Measurements from ENCODE around the gene PTPRT.

Gene PTPRT

DNA sequence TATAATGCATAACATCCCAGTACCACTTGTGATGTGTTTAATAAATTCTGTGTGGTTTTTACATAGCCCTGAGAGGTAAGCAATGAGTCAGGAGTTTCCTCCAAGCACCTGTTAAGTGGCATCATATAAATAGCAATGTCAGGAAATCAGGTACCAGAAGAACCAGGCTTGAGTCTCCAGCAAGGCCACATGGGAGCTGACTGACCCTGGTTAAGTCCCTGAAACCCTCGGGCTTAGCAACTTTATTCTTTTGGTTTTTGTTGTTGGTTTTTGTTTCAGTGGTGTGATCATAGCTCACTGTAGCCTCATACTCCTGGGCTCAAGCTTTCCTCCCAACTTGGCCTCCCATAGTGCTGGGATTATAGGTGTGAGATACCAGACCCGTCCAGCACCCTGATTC lies 70.0 kb downstream of the PTPRT start:
- Histone ChIP-seq H3K4me1 (ENCODE audit: insufficient read depth, low read length) (no peaks in the 10 kb centered on the region), H3K9ac (ENCODE audit: low read depth, low read length) (no peak overlapping the region), H3K36me3 (ENCODE audit: insufficient read depth, low read length) (no peaks in the 10 kb centered on the region), H3K9me3 (ENCODE audit: control insufficient read depth, insufficient read depth, low read length) (no peaks in the 10 kb centered on the region)

- Histone ChIP-seq H3K36me3 (ENCODE audit: insufficient read depth, low read length) (no peaks in the 10 kb centered on the region), H3K9ac (ENCODE audit: low read depth, low read length) (no peak overlapping the region), H3K9me3 (ENCODE audit: control insufficient read depth, insufficient read depth, low read length) (no peaks in the 10 kb centered on the region), H3K4me1 (ENCODE audit: insufficient read depth, low read length) (no peaks in the 10 kb centered on the region)
Measured at GRCh38 chr20:43102394-43102793, 87.3 kb downstream of the PTPRT start.

GRCh38 chr20:43096931-43097260 lies 92.8 kb downstream of the PTPRT start:
- Histone ChIP-seq H3K9me3 (ENCODE audit: control insufficient read depth, insufficient read depth, low read length) (no peaks in the 10 kb centered on the region; the same call in 1 of the 2 replicates), H3K36me3 (ENCODE audit: insufficient read depth, low read length) (no peaks in the 10 kb centered on the region), H3K4me1 (ENCODE audit: insufficient read depth, low read length) (no peaks in the 10 kb centered on the region), H3K9ac (ENCODE audit: low read depth, low read length) (no peak overlapping the region)

DNA sequence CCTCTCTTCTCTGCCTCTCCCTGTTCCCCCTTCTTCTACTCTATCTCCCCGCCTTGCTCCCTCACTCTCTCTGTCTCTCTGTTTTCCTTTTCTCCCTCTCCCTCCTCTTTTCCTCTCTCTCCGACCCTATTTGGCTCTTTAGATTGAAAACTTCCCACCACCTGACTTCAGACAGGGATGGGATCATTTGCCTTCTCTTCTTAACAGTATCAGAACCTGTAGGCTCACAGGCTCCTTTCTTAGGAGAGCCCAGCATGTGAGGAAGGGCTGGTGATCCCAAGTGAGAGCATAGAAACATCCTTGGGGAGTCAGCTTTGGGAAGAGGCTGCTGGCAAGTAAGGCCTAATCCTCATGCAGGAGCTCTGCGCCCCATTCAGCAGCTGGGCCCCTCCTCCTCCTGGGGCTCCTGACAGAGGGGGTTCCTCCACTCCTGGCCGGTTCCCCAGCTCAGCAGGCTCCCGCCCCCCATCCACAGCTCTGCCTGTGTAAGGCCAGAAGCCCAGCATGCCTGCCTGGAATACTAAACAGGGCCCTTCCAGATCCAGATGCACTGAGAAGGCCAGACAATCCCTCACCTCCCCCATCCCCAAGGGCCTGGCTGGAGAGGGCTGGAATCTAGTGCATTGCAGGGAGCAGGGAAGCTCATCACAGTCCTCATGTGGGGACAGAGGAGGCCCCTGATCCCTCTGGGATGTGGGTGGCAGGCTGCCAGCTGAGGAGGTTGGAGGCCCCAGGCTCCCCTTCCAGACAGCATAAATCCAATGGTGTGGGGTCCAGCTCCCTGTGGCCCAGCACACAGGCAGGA lies 93.4 kb downstream of the PTPRT start:
- no peaks in the 10 kb centered on the region for H3K36me3 ChIP-seq (ENCODE audit: insufficient read depth, low read length)
- H3K4me1 ChIP-seq (ENCODE audit: insufficient read depth, low read length) = no peaks in the 10 kb centered on the region
- no peaks in the 10 kb centered on the region; the same call in 1 of the 2 replicates for H3K9me3 ChIP-seq (ENCODE audit: control insufficient read depth, insufficient read depth, low read length)
- no peak overlapping the region for H3K9ac ChIP-seq (ENCODE audit: low read depth, low read length)

- no peaks in the 10 kb centered on the region; the same call in 1 of the 2 replicates for H3K9me3 ChIP-seq (ENCODE audit: control insufficient read depth, insufficient read depth, low read length)
Measured at GRCh38 chr20:43095034-43095433, 94.7 kb downstream of the PTPRT start.

GRCh38 chr20:43092386-43093088 lies 97.2 kb downstream of the PTPRT start:
- no peak overlapping the region for H3K9ac ChIP-seq (ENCODE audit: low read depth, low read length)
- no peaks in the 10 kb centered on the region; the same call in 1 of the 2 replicates for H3K9me3 ChIP-seq (ENCODE audit: control insufficient read depth, insufficient read depth, low read length)
- H3K4me1 ChIP-seq (ENCODE audit: insufficient read depth, low read length) = no peaks in the 10 kb centered on the region
- no peaks in the 10 kb centered on the region for H3K36me3 ChIP-seq (ENCODE audit: insufficient read depth, low read length)

More at GRCh38 chr20:43095034-43095433, 94.7 kb downstream of the PTPRT start:
- no peak overlapping the region for H3K9ac ChIP-seq (ENCODE audit: low read depth, low read length)
- no peaks in the 10 kb centered on the region for H3K36me3 ChIP-seq (ENCODE audit: insufficient read depth, low read length)
- no peaks in the 10 kb centered on the region for H3K4me1 ChIP-seq (ENCODE audit: insufficient read depth, low read length)

DNA sequence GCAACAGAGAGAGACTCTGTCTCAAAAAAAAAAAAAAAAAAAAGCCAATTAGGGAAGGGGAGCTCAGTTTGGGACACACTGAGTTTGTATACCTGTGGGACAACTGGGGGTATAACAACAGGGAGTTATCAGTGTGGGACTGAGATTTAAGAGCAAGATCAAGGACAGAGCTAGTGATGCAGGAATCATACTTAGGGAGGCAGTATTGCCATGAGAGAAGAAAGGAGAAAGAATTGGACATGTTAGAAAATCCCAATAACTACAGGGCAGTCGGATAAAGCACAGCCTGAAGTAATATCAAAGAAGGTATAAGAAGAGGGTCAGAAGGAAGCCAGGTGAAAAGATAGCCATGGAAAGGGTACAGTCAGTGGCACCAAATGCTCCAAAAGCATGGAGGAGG lies 121.2 kb downstream of the PTPRT start:
- Histone ChIP-seq H3K36me3 (ENCODE audit: insufficient read depth, low read length) (no peaks in the 10 kb centered on the region), H3K4me1 (ENCODE audit: insufficient read depth, low read length) (no peaks in the 10 kb centered on the region), H3K9me3 (ENCODE audit: control insufficient read depth, insufficient read depth, low read length) (no peaks in the 10 kb centered on the region; the same call in 1 of the 2 replicates), H3K9ac (ENCODE audit: low read depth, low read length) (no peak overlapping the region)

DNA sequence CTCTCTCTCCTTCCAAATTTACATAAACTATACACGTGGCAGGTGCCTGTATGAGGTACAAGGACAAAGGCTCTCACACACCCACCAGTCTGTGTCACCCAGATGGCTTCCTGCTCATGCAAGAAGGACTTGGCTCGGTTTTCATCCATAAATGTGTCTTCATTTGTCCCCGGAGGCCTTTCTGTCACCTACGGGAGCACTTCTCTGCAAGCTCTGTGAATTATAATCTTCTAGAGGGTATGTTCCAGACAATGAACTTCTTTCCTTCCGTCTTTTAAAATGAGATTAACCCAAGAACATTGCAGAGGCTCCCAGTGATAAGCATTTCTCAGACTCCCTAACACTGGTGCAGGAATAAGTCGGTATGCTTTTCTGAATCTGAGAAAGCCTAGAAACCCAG lies 123.6 kb downstream of the PTPRT start:
- Histone ChIP-seq H3K9ac (ENCODE audit: low read depth, low read length) (no peak overlapping the region), H3K4me1 (ENCODE audit: insufficient read depth, low read length) (no peaks in the 10 kb centered on the region), H3K9me3 (ENCODE audit: control insufficient read depth, insufficient read depth, low read length) (no peaks in the 10 kb centered on the region; the same call in 1 of the 2 replicates), H3K36me3 (ENCODE audit: insufficient read depth, low read length) (no peaks in the 10 kb centered on the region)

DNA sequence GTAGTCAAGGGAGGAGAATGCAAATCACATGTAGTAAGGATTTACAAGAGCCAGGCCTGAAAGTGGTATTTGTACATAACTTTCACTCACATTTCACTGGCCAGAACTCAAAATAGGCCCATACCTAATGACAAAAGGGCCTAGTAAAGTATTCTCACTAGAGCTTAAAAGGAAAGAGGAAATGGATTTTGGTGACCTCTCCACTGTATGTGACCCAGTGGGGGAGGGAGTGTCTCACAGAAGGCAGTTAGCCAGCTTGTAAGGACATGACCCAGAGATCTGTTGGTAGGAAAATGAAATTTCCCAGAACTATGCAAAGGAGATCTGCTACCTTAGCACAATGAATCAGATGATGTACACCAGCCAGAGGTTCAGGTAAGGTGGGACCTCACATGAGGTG lies 124.4 kb downstream of the PTPRT start:
- H3K9ac ChIP-seq (ENCODE audit: low read depth, low read length) = no peak overlapping the region
- H3K9me3 ChIP-seq (ENCODE audit: control insufficient read depth, insufficient read depth, low read length) = no peaks in the 10 kb centered on the region; the same call in 1 of the 2 replicates
- H3K36me3 ChIP-seq (ENCODE audit: insufficient read depth, low read length) = no peaks in the 10 kb centered on the region
- H3K4me1 ChIP-seq (ENCODE audit: insufficient read depth, low read length) = no peaks in the 10 kb centered on the region

DNA sequence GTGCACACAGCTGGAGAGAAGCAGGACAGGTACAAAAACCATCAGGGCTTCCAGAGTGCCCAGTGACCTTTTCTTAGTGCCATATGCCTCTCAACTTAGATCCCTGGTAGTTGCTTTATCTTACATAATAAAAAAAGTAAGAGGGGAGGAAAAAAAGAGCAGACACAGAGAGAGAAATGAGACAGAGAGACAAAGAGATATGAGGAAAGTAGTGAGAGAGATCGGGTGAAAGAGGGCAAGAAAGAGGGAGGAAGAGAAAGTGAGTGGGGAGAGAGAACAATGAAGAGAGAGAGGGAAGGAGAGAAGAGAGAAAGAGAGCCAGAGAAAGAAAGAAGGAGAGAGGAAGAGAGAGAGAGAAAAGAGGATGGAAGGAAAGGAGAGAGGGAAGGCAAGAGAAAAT lies 131.6 kb downstream of the PTPRT start:
- H3K9ac ChIP-seq (ENCODE audit: low read depth, low read length) = no peak overlapping the region
- H3K36me3 ChIP-seq (ENCODE audit: insufficient read depth, low read length) = no peaks in the 10 kb centered on the region
- H3K9me3 ChIP-seq (ENCODE audit: control insufficient read depth, insufficient read depth, low read length) = no peaks in the 10 kb centered on the region
- no peaks in the 10 kb centered on the region for H3K4me1 ChIP-seq (ENCODE audit: insufficient read depth, low read length)

GRCh38 chr20:43057317-43057716 lies 132.4 kb downstream of the PTPRT start:
- no peaks in the 10 kb centered on the region for H3K4me1 ChIP-seq (ENCODE audit: insufficient read depth, low read length)
- no peaks in the 10 kb centered on the region for H3K9me3 ChIP-seq (ENCODE audit: control insufficient read depth, insufficient read depth, low read length)
- no peaks in the 10 kb centered on the region for H3K36me3 ChIP-seq (ENCODE audit: insufficient read depth, low read length)
- H3K9ac ChIP-seq (ENCODE audit: low read depth, low read length) = no peak overlapping the region

GRCh38 chr20:43055181-43055884 lies 134.4 kb downstream of the PTPRT start:
- Histone ChIP-seq H3K36me3 (ENCODE audit: insufficient read depth, low read length) (no peaks in the 10 kb centered on the region), H3K9me3 (ENCODE audit: control insufficient read depth, insufficient read depth, low read length) (no peaks in the 10 kb centered on the region)

GRCh38 chr20:43052532-43052931 lies 137.2 kb downstream of the PTPRT start:
- Histone ChIP-seq H3K4me1 (ENCODE audit: insufficient read depth, low read length) (no peaks in the 10 kb centered on the region), H3K9ac (ENCODE audit: low read depth, low read length) (no peak overlapping the region), H3K36me3 (ENCODE audit: insufficient read depth, low read length) (no peaks in the 10 kb centered on the region), H3K9me3 (ENCODE audit: control insufficient read depth, insufficient read depth, low read length) (no peaks in the 10 kb centered on the region)

More at GRCh38 chr20:43055181-43055884, 134.4 kb downstream of the PTPRT start:
- Histone ChIP-seq H3K9ac (ENCODE audit: low read depth, low read length) (no peak overlapping the region), H3K4me1 (ENCODE audit: insufficient read depth, low read length) (no peaks in the 10 kb centered on the region)

GRCh38 chr20:43046966-43047365 lies 142.7 kb downstream of the PTPRT start:
- Histone ChIP-seq H3K9ac (ENCODE audit: low read depth, low read length) (no peak overlapping the region), H3K4me1 (ENCODE audit: insufficient read depth, low read length) (no peaks in the 10 kb centered on the region), H3K36me3 (ENCODE audit: insufficient read depth, low read length) (no peaks in the 10 kb centered on the region), H3K9me3 (ENCODE audit: control insufficient read depth, insufficient read depth, low read length) (no peaks in the 10 kb centered on the region)

All from ES-I3 (cell line).